ENCODE data around the gene AOPEP. TPM values are rescaled to one million over a fixed set of nuclear protein-coding genes. Genes with fewer than 3 reads are reported as not detected.

AOPEP gene
- total RNA-seq, 1 experiment from 2014 or later = 36.4 TPM

- peaks cover 7% of the 10 kb centered on the region for H3K4me1 ChIP-seq (ENCODE audit: control insufficient read depth, insufficient read depth, low read length)
- ChIA-PET POLR2A (no interaction called here), CTCF (no interaction called here)
- no peak for DNase-seq (ENCODE audit: low read depth, low spot score)
- no peaks in the 10 kb centered on the region for H3K27me3 ChIP-seq (ENCODE audit: control insufficient read depth, insufficient read depth, low read length)
- no peaks in the 10 kb centered on the region for H3K9me3 ChIP-seq (ENCODE audit: control insufficient read depth, insufficient read depth, low read depth, low read length)
- no peak for TF ChIP-seq POLR2AphosphoS5 (IDR thresholded peaks at IDR 0.05; ENCODE audit: low read depth, low read length)
- no peak for TF ChIP-seq TCF7L2 (IDR thresholded peaks at IDR 0.05; ENCODE audit: low read depth, low read length)
- TF ChIP-seq CTCF (IDR thresholded peaks at IDR 0.05) = no peak
- no peak for TF ChIP-seq REST (IDR thresholded peaks at IDR 0.05; ENCODE audit: insufficient read depth in 1 of 2, low read depth in 2 of 2, low read length in 1 of 2)
- H3K4me3 ChIP-seq (ENCODE audit: low read depth in 2 of 2, low read length in 2 of 2) = no peak overlapping the region
- in situ Hi-C loops (cut with HindIII; ENCODE audit: low pct_unique_long_range_greater_than_20kb, low sequenced_read_pairs) (no loop called here), intact Hi-C loops (cut with micrococcal nuclease; ENCODE audit: unreplicated experiment) (no loop called here)
- peaks cover 5% of the 10 kb centered on the region for H3K36me3 ChIP-seq (ENCODE audit: control insufficient read depth, insufficient read depth, low read length)
- H3K27ac ChIP-seq (ENCODE audit: low read length) = no peak overlapping the region
- BruUV-seq (replicated peaks) = no TSS peak
- no peak for ATAC-seq
Observed at GRCh38 chr9:95074632-95075031, 348.1 kb downstream of the AOPEP start.

- BruUV-seq (replicated peaks) = no TSS peak
- H3K27ac ChIP-seq (ENCODE audit: low read length) = no peak overlapping the region
- H3K27me3 ChIP-seq (ENCODE audit: control insufficient read depth, insufficient read depth, low read length) = no peaks in the 10 kb centered on the region
- ChIA-PET CTCF (no interaction called here), POLR2A (no interaction called here)
- DNase-seq (ENCODE audit: low read depth, low spot score) = no peak
- H3K4me3 ChIP-seq (ENCODE audit: low read depth in 2 of 2, low read length in 2 of 2) = no peak overlapping the region
- H3K4me1 ChIP-seq (ENCODE audit: control insufficient read depth, insufficient read depth, low read length) = no peaks in the 10 kb centered on the region; the same call in none of the 2 replicates
- intact Hi-C loops (cut with micrococcal nuclease; ENCODE audit: unreplicated experiment) = no loop called here
- H3K9me3 ChIP-seq (ENCODE audit: control insufficient read depth, insufficient read depth, low read depth, low read length) = no peaks in the 10 kb centered on the region
- TF ChIP-seq TCF7L2 (IDR thresholded peaks at IDR 0.05; ENCODE audit: low read depth, low read length) (no peak), SIN3A (IDR thresholded peaks at IDR 0.05; ENCODE audit: borderline replicate concordance, insufficient read depth, low read depth, low read length) (no peak), CTCF (IDR thresholded peaks at IDR 0.05) (no peak), POLR2AphosphoS5 (IDR thresholded peaks at IDR 0.05; ENCODE audit: low read depth, low read length) (no peak), REST (IDR thresholded peaks at IDR 0.05; ENCODE audit: insufficient read depth in 1 of 2, low read depth in 2 of 2, low read length in 1 of 2) (no peak)
- in situ Hi-C loops (cut with HindIII; ENCODE audit: low pct_unique_long_range_greater_than_20kb, low sequenced_read_pairs) = no loop called here
- peaks cover 5% of the 10 kb centered on the region for H3K36me3 ChIP-seq (ENCODE audit: control insufficient read depth, insufficient read depth, low read length)
- ATAC-seq = no peak
Observed at GRCh38 chr9:95075700-95076099, 349.2 kb downstream of the AOPEP start.

Measured in Panc1 (cell line).